ENCODE measurements around the gene COL28A1. TPM values are rescaled to one million over a fixed set of nuclear protein-coding genes. Genes with fewer than 3 reads are reported as not detected.
"Not testable (repeated sequence)": the region's sequence is repeated elsewhere in the genome, so short reads cannot be mapped to it uniquely, and the experiment has no call there.

The COL28A1 gene
- polyA plus RNA-seq, 1 donor, result 1.1 TPM

- DNase-seq (ENCODE audit: low read depth), result no peak
Measured at GRCh38 chr7:7519056-7519455, 16.6 kb downstream of the COL28A1 start.

GRCh38 chr7:7517754-7518153 lies 17.9 kb downstream of the COL28A1 start:
- no peak for DNase-seq (ENCODE audit: low read depth)

GRCh38 chr7:7516662-7517061 lies 19.0 kb downstream of the COL28A1 start:
- DNase-seq (ENCODE audit: low read depth), result no peak

- no peak for DNase-seq (ENCODE audit: low read depth)
Measured at GRCh38 chr7:7516156-7516555, 19.5 kb downstream of the COL28A1 start.

GRCh38 chr7:7512861-7513597 lies 22.6 kb downstream of the COL28A1 start:
- DNase-seq (ENCODE audit: low read depth), result no peak

GRCh38 chr7:7510794-7511193 lies 24.9 kb downstream of the COL28A1 start:
- no peak for DNase-seq (ENCODE audit: low read depth)

GRCh38 chr7:7505915-7506314 lies 29.8 kb downstream of the COL28A1 start:
- DNase-seq (ENCODE audit: low read depth), result peak; percentile 50

- no peak for DNase-seq (ENCODE audit: low read depth)
Measured at GRCh38 chr7:7504910-7505704, 30.6 kb downstream of the COL28A1 start.

GRCh38 chr7:7499892-7500291 lies 35.8 kb downstream of the COL28A1 start:
- no peak for DNase-seq (ENCODE audit: low read depth)

- no peak for DNase-seq (ENCODE audit: low read depth)
Measured at GRCh38 chr7:7498856-7499255, 36.8 kb downstream of the COL28A1 start.

- DNase-seq (ENCODE audit: low read depth), result no peak
Measured at GRCh38 chr7:7496311-7496710, 39.4 kb downstream of the COL28A1 start.

GRCh38 chr7:7495171-7495570 lies 40.5 kb downstream of the COL28A1 start:
- DNase-seq (ENCODE audit: low read depth), result no peak

- no peak for DNase-seq (ENCODE audit: low read depth)
Measured at GRCh38 chr7:7491044-7491443, 44.6 kb downstream of the COL28A1 start.

- DNase-seq (ENCODE audit: low read depth), result no peak
Measured at GRCh38 chr7:7490003-7490402, 45.7 kb downstream of the COL28A1 start.

GRCh38 chr7:7489546-7489945 lies 46.1 kb downstream of the COL28A1 start:
- DNase-seq (ENCODE audit: low read depth), result no peak

- no peak for DNase-seq (ENCODE audit: low read depth)
Measured at GRCh38 chr7:7486362-7486761, 49.3 kb downstream of the COL28A1 start.

GRCh38 chr7:7484072-7484471 lies 51.6 kb downstream of the COL28A1 start:
- no peak for DNase-seq (ENCODE audit: low read depth)

GRCh38 chr7:7481802-7482201 lies 53.9 kb downstream of the COL28A1 start:
- no peak for DNase-seq (ENCODE audit: low read depth)

GRCh38 chr7:7479275-7479805 lies 56.3 kb downstream of the COL28A1 start:
- no peak for DNase-seq (ENCODE audit: low read depth)

GRCh38 chr7:7478569-7478968 lies 57.1 kb downstream of the COL28A1 start:
- DNase-seq (ENCODE audit: low read depth), result no peak

- not testable (repeated sequence) for DNase-seq (ENCODE audit: low read depth)
Measured at GRCh38 chr7:7477641-7478040, 58.0 kb downstream of the COL28A1 start.

- DNase-seq (ENCODE audit: low read depth), result no peak
Measured at GRCh38 chr7:7476381-7476780, 59.3 kb downstream of the COL28A1 start.

- DNase-seq (ENCODE audit: low read depth), result no peak
Measured at GRCh38 chr7:7475601-7476000, 60.1 kb downstream of the COL28A1 start.

Data from forelimb muscle (tissue), 1 donor.